Activated naive CD8-positive, alpha-beta T cell treated with anti-CD3 and anti-CD28 coated beads, Interleukin-2, amount 50 U/mL, for 24 hours (primary cell): Measurements from ENCODE around the gene PPP1R3A.
"Not testable (repeated sequence)": the region's sequence is repeated elsewhere in the genome, so short reads cannot be mapped to it uniquely, and the experiment has no call there.

Experiments
- ATAC-seq: fragments of 150-1000 bp; cut with Tn5 transposase; one replicate; pipeline ENCODE4 v1.10.0; 2021
- DNase-seq: peaks from one replicate; pipeline ENCODE4 v3.0.0; 2021
- H3K27ac Mint-ChIP-seq: one replicate; pipeline ENCODE4 v1.8.0; 2021; ENCODE audit warnings: mild to moderate bottlenecking, mixed read lengths
- H3K27me3 Mint-ChIP-seq: one replicate; pipeline ENCODE4 v1.8.0; 2021; ENCODE audit warnings: mixed read lengths
- H3K36me3 Mint-ChIP-seq: one replicate; pipeline ENCODE4 v1.8.0; 2021; ENCODE audit warnings: low read depth, mixed read lengths
- H3K4me1 Mint-ChIP-seq: one replicate; pipeline ENCODE4 v1.8.0; 2021; ENCODE audit warnings: mixed read lengths
- H3K4me3 Mint-ChIP-seq: one replicate; pipeline ENCODE4 v1.8.0; 2021; ENCODE audit warnings: mild to moderate bottlenecking, moderate library complexity, mixed read lengths
- H3K9me3 Mint-ChIP-seq: one replicate; pipeline ENCODE4 v1.8.0; 2021; ENCODE audit warnings: mixed read lengths

PPP1R3A gene, protein sequence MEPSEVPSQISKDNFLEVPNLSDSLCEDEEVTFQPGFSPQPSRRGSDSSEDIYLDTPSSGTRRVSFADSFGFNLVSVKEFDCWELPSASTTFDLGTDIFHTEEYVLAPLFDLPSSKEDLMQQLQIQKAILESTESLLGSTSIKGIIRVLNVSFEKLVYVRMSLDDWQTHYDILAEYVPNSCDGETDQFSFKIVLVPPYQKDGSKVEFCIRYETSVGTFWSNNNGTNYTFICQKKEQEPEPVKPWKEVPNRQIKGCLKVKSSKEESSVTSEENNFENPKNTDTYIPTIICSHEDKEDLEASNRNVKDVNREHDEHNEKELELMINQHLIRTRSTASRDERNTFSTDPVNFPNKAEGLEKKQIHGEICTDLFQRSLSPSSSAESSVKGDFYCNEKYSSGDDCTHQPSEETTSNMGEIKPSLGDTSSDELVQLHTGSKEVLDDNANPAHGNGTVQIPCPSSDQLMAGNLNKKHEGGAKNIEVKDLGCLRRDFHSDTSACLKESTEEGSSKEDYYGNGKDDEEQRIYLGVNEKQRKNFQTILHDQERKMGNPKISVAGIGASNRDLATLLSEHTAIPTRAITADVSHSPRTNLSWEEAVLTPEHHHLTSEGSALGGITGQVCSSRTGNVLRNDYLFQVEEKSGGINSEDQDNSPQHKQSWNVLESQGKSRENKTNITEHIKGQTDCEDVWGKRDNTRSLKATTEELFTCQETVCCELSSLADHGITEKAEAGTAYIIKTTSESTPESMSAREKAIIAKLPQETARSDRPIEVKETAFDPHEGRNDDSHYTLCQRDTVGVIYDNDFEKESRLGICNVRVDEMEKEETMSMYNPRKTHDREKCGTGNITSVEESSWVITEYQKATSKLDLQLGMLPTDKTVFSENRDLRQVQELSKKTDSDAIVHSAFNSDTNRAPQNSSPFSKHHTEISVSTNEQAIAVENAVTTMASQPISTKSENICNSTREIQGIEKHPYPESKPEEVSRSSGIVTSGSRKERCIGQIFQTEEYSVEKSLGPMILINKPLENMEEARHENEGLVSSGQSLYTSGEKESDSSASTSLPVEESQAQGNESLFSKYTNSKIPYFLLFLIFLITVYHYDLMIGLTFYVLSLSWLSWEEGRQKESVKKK

DNA sequence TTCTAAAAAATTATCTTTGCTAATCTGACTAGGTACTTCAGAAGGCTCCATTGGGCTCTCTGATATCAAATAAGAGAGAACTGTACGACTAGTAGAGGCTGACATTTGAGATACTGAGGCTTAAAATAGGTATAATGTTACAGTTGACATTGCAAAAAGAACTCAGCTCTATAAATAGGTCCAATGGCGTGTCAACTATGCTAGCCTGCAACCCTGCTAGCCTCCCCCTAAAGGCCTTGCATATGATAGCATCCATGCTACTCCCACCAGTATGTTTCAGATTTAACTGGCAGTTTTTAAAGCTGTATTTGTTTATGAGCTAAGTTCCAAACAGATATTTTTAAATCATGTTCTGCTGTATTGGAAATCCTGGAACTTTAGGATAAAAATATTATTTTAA lies at the start of gene PPP1R3A:
PPP1R3A (minus strand) TSS at position 64 of the 400 bp plus-strand sequence; CDS start at position 51, 13 bp downstream.
- Mint-ChIP-seq H3K4me3 (no peak within 1 kb of the TSS), H3K4me1 (no peaks in the 10 kb centered on the region), H3K9me3 (no peaks in the 10 kb centered on the region), H3K36me3 (no peaks in the 10 kb centered on the region), H3K27me3 (no peaks in the 10 kb centered on the region), H3K27ac (no peak within 1 kb of the TSS)
- DNase-seq (no peak), ATAC-seq (no peak)

DNA sequence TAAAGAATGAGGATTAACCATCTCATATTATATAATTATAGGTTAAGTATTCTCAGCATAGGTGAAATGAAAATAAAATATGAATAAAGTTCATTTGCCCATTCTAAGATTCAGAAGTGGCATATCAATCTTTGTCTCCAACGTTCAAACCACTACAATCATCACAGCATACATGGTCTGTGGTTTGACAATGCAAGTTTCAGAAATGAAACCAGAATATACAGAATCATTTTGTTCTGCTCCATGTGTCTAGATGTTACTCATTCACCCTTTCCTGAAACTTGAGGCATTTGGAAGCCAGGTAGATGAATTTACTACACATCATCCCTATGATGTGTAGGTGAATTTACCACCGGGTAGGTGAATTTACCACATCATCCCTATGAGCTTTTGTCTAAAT lies 44.5 kb upstream of the PPP1R3A start:
- ATAC-seq, result no peak
- Mint-ChIP-seq H3K36me3 (no peaks in the 10 kb centered on the region), H3K9me3 (peaks cover 13% of the 10 kb centered on the region)

DNA sequence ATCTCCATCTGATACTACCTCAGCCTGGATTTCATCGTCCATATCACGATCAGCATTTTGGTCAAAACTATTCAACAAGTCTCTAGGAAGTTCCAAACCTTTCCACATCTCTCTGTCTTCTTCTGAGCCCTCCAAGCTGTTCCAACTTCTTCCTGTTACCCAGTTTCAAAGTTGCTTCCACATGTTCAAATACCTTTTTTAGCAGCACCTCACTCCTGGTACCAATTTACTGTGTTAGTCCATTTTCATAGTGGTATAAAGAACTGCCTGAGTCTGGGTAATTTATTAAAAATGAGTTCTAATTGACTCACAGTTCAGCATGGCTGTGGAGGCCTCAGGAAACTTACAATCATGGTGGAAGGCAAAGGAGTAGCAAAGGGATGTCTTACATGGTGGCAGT lies 41.1 kb upstream of the PPP1R3A start:
- Mint-ChIP-seq H3K27me3 (no peaks in the 10 kb centered on the region), H3K27ac (no peak overlapping the region), H3K9me3 (peaks cover 17% of the 10 kb centered on the region), H3K4me3 (no peak overlapping the region), H3K4me1 (no peaks in the 10 kb centered on the region), H3K36me3 (no peaks in the 10 kb centered on the region)
- no peak for ATAC-seq
- DNase-seq, result no peak

More for the DNA sequence above, 44.5 kb upstream of the PPP1R3A start:
- no peak for DNase-seq
- no peak overlapping the region for H3K4me3 Mint-ChIP-seq
- no peaks in the 10 kb centered on the region for H3K4me1 Mint-ChIP-seq
- H3K27ac Mint-ChIP-seq, result no peak overlapping the region
- H3K27me3 Mint-ChIP-seq, result no peaks in the 10 kb centered on the region

DNA sequence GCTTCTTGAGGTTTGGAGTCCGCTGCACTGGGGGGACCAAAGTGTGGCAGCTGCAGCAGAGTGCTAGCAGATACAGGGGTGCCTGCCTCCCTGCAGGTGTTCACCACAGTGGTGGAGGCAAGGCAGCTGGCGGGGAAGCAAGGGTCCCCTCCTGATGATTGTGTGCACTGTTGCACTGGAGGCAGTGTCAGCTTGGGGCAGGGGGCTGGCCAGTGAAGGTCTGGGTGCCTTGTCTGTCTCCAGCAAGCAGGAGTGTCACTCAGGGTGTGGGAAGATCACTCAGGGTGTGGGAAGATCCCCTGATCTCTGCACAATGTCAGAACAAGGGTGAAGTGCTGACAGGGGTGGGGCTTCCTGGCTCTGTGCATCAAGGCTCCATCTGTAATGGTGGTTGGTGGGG lies 36.3 kb upstream of the PPP1R3A start:
- DNase-seq (no peak), ATAC-seq (no peak)
- Mint-ChIP-seq H3K27ac (no peak overlapping the region), H3K27me3 (no peaks in the 10 kb centered on the region), H3K9me3 (peaks cover 33% of the 10 kb centered on the region), H3K4me1 (no peaks in the 10 kb centered on the region), H3K4me3 (no peak overlapping the region), H3K36me3 (no peaks in the 10 kb centered on the region)

DNA sequence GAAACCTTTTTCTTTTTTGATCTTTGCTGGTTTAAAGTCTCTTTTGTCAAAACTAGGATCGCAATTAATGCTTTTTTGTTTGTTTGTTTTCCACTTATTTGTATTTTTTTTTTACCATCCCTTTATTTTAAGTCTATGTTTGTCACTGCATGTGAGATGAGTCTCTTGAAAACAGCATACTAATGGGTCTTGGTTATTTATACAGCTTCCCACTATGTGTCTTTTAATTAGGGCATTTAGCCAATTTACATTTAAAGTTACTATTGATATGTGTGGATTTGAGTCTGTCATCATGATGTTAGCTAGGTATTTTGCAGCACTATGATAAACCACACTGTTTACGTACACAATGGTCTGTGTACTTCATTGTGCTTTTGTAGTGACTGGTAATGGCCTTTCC lies 34.7 kb upstream of the PPP1R3A start:
- H3K4me3 Mint-ChIP-seq, result no peak overlapping the region
- no peaks in the 10 kb centered on the region for H3K27me3 Mint-ChIP-seq
- peaks cover 25% of the 10 kb centered on the region for H3K9me3 Mint-ChIP-seq
- no peaks in the 10 kb centered on the region for H3K4me1 Mint-ChIP-seq
- H3K27ac Mint-ChIP-seq, result no peak overlapping the region
- ATAC-seq (no peak), DNase-seq (no peak)
- H3K36me3 Mint-ChIP-seq, result no peaks in the 10 kb centered on the region

DNA sequence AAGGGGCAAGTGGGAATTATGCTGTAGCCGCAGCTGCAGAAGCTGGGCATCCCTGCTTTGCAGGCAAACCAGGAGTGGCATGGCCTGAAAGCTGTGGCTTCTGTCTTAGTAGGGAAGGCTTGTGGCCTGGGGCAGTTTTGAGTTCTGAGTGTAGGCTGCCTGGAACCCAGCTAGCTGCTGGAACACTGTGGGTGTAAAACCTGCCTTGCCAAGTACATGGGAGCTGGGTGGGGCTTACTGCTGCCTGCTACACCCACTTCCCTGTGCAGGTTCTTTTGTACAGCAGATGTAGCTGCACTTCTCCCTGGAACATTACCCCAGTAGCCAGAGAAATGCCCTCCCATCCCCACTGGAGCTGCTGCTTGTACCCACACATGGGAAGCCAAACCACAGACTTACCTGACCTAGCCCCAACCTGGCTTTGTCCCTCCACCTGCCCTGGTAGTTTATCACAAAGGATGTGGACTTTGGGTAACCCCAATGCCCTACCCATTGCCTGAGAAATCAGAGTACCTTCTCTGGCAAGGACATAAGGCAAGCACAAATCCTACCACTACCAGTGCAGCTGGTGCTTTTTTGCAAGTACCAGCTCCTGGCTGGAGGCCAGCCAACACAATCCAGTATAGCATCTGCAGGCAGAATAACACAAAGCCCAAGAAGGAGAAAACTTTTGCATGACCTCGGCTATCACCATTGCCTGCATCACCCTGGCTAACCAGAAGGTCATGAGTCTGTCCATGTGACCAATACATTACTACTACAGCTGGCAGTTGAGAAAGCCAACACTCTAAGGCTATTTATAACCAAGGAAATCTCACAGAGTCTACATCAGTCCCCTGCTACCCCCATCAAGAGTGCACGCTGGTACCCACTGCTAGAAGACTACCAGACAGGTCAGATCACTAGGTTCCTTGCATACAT lies 26.5 kb upstream of the PPP1R3A start:
- Mint-ChIP-seq H3K9me3 (peaks cover 10% of the 10 kb centered on the region), H3K36me3 (no peaks in the 10 kb centered on the region), H3K4me1 (no peaks in the 10 kb centered on the region), H3K4me3 (no peak overlapping the region), H3K27ac (no peak overlapping the region), H3K27me3 (no peaks in the 10 kb centered on the region)
- DNase-seq (no peak), ATAC-seq (no peak)

DNA sequence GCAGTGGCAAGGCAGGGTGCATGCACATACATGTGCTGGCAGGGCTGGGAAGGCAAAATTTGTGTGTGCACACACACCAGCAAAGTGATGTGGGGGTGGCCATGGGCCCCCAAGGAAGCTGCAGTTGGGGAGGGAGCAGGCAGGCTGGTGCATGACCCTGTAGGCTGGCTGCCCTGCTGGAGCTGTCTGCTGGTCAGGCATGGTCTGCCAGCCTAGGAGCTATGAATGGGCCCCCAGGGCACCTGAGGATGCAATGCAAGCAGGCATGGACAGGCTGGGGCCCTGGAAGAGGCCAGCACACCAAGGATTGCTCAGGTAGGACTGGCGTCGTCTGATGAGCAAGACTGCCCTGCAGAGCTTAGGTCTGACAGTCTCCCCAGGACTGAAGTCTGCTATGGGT lies 18.2 kb upstream of the PPP1R3A start:
- no peak for DNase-seq
- H3K27me3 Mint-ChIP-seq, result no peaks in the 10 kb centered on the region
- H3K4me1 Mint-ChIP-seq, result no peaks in the 10 kb centered on the region
- no peak for ATAC-seq
- H3K4me3 Mint-ChIP-seq, result no peak overlapping the region
- H3K36me3 Mint-ChIP-seq, result no peaks in the 10 kb centered on the region
- peaks cover 17% of the 10 kb centered on the region for H3K9me3 Mint-ChIP-seq
- no peak overlapping the region for H3K27ac Mint-ChIP-seq

DNA sequence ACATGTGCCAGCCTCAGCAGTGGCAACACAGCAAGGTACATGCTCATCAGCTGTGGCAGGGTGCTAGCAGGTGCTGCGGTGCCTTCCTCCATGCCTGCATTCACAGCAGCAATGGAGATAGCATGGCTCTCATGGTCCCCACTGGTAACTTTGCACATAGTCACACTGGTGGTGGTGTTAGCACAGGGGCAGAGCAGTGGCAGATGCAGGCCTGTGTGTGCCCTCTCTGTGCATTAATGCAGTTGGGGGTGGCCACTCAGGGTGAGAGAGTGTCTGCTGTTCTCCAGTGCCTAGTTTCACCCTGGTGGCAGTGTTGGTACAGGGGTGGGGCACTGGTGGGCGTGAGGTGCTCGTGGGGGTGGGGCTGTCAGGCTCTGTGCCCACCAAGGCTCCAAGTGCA lies 17.7 kb upstream of the PPP1R3A start:
- Mint-ChIP-seq H3K27ac (no peak overlapping the region), H3K9me3 (peaks cover 19% of the 10 kb centered on the region), H3K4me3 (no peak overlapping the region), H3K4me1 (no peaks in the 10 kb centered on the region), H3K36me3 (no peaks in the 10 kb centered on the region), H3K27me3 (no peaks in the 10 kb centered on the region)
- DNase-seq, result no peak
- no peak for ATAC-seq

DNA sequence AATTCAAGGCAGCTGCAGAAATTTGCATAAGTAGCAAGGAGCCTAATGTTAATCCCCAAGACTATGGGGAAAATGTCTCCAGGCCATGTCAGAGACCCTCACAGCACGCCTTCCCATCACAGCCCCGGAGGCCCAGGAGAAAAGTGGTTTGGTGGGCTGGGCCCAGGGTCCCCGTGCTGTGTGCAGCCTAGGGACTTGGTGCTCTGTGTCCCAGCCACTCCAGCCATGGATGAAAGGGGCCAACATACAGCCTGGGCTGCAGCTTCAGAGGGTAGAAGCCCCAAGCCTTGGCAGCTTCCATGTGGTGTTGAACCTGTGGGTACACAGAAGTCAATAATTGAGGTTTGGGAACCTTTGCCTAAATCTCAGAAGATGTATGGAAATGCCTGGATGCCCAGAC lies 10.6 kb upstream of the PPP1R3A start:
- H3K4me1 Mint-ChIP-seq, H3K36me3 Mint-ChIP-seq, H3K27ac Mint-ChIP-seq, H3K27me3 Mint-ChIP-seq, ATAC-seq, DNase-seq, H3K4me3 Mint-ChIP-seq: not testable (repeated sequence)
- H3K9me3 Mint-ChIP-seq, result peaks cover 28% of the 10 kb centered on the region

DNA sequence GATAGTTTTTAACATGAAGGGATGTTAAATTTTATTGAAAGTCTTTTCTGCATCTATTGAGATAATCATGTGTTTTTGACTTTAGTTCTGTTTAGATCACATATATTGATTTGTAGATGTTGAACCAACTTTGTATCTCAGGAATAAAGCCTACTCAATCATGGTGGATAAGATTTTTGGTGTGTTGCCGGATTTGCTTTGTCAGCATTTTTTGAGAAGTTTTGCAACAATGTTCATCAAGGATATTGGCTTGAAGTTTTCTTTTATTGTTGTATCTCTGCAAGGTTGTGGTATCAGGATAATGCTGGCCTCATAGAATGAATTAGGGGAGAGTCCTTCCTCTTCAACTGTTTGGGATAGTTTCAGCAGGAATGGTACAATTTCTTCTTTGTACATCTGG lies 9.3 kb upstream of the PPP1R3A start:
- no peak for DNase-seq
- H3K4me3 Mint-ChIP-seq, result no peak overlapping the region
- H3K27ac Mint-ChIP-seq, result no peak overlapping the region
- H3K36me3 Mint-ChIP-seq, result no peaks in the 10 kb centered on the region
- H3K27me3 Mint-ChIP-seq, result no peaks in the 10 kb centered on the region
- no peaks in the 10 kb centered on the region for H3K4me1 Mint-ChIP-seq
- H3K9me3 Mint-ChIP-seq, result peaks cover 19% of the 10 kb centered on the region
- no peak for ATAC-seq

DNA sequence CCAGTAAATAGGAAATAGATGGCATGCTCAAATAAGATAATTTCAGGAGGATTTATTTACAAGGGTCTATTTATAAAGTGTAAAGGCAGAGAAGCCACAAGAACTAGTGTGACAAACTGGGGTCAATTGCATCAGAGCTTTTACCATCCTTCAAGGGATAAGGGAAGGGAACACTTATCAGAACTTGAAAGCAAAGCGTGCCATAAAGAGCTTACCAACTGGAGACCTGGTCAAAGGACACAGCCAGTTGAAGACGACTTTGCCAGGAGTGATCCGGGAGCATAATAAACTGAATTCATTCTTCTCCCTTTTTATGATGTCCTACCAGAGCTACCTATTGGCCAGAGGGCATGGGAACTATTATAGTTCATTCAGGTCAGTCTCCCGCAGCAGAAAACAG lies 3.2 kb upstream of the PPP1R3A start:
- no peak for ATAC-seq
- no peaks in the 10 kb centered on the region for H3K4me1 Mint-ChIP-seq
- DNase-seq, result no peak
- H3K4me3 Mint-ChIP-seq, result no peak overlapping the region
- H3K27ac Mint-ChIP-seq, result no peak overlapping the region
- H3K36me3 Mint-ChIP-seq, result no peaks in the 10 kb centered on the region
- H3K27me3 Mint-ChIP-seq, result no peaks in the 10 kb centered on the region
- H3K9me3 Mint-ChIP-seq, result no peaks in the 10 kb centered on the region

DNA sequence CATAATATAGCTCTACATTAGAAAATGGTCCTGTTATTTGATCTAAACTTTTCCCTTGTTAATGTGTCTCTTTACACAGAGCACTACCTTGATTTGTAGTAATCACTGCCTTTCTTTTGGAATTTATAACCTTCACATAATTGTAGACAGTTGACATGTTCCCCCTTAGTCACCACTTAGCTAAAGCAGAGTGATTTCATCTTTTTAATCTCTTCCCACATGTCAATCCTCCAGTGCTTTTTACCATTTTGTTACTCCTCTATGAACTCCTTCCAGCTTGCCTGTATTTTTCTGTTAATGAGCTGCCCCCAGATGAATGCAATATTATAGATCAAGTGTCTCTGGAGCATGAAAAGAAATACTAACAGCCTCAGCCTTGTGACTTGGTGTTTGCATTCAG lies 2.6 kb upstream of the PPP1R3A start:
- Mint-ChIP-seq H3K27ac (no peak overlapping the region), H3K4me3 (no peak overlapping the region), H3K36me3 (no peaks in the 10 kb centered on the region), H3K4me1 (no peaks in the 10 kb centered on the region), H3K27me3 (no peaks in the 10 kb centered on the region), H3K9me3 (no peaks in the 10 kb centered on the region)
- DNase-seq (no peak), ATAC-seq (no peak)

DNA sequence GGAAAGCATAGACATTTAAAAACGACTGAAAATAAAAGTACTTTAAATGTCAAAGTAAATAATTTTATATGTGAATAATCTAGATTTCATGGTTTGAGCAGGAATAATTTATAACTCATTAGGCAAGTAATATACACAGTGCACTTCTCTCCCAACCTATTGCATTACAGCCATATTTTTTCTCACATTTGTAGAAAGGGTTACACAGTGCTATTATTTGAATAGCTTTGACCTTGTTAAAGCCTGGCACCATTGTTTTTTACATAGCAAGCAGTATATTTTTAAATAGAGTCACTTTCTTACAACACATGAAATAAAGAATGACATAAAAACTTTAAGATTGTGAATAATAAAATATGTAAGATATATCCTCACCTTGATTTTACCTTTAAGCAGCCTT lies 969 bp downstream of the PPP1R3A start:
- DNase-seq, result no peak
- H3K27me3 Mint-ChIP-seq, result no peaks in the 10 kb centered on the region
- H3K9me3 Mint-ChIP-seq, result no peaks in the 10 kb centered on the region

DNA sequence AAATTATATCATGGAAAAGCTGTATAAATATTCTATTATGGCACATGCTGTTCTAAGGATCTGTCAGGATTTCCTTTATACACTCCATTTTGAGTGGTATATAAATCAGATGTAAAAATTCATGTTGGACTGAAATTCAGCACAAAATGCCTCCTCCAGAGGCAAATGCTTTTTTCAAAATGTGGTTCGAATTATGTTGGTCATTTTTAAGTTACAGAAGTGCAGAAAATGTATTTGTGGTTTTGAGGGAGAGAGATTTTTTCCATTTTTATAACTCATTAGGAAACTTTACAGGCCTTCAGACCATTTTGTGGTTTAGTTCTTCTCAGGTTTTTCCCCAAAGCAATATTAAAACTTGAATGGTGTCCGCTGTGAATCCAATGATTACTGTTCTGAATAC lies 2.9 kb downstream of the PPP1R3A start:
- no peaks in the 10 kb centered on the region for H3K4me1 Mint-ChIP-seq
- no peak overlapping the region for H3K27ac Mint-ChIP-seq
- ATAC-seq (no peak), DNase-seq (no peak)
- H3K27me3 Mint-ChIP-seq, result no peaks in the 10 kb centered on the region
- no peak overlapping the region for H3K4me3 Mint-ChIP-seq
- no peaks in the 10 kb centered on the region for H3K36me3 Mint-ChIP-seq
- H3K9me3 Mint-ChIP-seq, result no peaks in the 10 kb centered on the region

More for the DNA sequence above, 969 bp downstream of the PPP1R3A start:
- no peak overlapping the region for H3K4me3 Mint-ChIP-seq
- H3K4me1 Mint-ChIP-seq, result no peaks in the 10 kb centered on the region
- no peak overlapping the region for H3K27ac Mint-ChIP-seq
- ATAC-seq, result no peak
- H3K36me3 Mint-ChIP-seq, result no peaks in the 10 kb centered on the region
